ENCODE data around the gene IRF6.

DNA sequence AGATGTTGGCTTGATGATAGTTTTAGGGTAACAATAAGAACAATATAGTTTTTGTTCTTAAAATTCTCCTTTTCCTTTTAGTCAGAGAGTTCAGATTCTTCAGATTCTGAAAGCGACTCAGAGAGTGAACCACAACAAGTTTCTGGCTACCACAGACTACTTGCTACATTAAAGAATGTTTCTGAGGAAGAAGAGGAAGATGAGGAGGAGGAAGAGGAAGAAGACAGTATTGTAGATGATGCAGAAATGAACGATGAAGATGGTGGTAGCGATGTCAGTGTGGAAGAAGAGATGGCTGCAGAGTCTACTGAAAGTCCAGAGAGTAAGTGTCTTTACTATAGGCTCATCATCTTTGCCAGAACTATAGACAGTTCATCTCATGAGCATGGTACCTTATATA is 24.8 kb upstream of the IRF6 start:
- TF ChIP-seq, protein P1, sequence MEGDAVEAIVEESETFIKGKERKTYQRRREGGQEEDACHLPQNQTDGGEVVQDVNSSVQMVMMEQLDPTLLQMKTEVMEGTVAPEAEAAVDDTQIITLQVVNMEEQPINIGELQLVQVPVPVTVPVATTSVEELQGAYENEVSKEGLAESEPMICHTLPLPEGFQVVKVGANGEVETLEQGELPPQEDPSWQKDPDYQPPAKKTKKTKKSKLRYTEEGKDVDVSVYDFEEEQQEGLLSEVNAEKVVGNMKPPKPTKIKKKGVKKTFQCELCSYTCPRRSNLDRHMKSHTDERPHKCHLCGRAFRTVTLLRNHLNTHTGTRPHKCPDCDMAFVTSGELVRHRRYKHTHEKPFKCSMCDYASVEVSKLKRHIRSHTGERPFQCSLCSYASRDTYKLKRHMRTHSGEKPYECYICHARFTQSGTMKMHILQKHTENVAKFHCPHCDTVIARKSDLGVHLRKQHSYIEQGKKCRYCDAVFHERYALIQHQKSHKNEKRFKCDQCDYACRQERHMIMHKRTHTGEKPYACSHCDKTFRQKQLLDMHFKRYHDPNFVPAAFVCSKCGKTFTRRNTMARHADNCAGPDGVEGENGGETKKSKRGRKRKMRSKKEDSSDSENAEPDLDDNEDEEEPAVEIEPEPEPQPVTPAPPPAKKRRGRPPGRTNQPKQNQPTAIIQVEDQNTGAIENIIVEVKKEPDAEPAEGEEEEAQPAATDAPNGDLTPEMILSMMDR (IDR thresholded peaks at IDR 0.05; ENCODE audit: insufficient read depth, low read length, poor library complexity, severe bottlenecking) = no peak
- no peak for TF ChIP-seq EZH2phosphoT487 (conservative IDR thresholded peaks at IDR 0.05; ENCODE audit: low read length)

Data from SU-DHL-6 (cell line).